NCI-H2196 (cell line): ENCODE data around the gene DNAH17.
"Not testable (repeated sequence)": the region's sequence is repeated elsewhere in the genome, so short reads cannot be mapped to it uniquely, and the experiment has no call there.

Experiments
- DNase-seq: peaks from one replicate; lab custom pipeline; 2025; ENCODE audit not compliant: unreplicated experiment; lab: John Stamatoyannopoulos, UW

DNAH17 gene

DNA sequence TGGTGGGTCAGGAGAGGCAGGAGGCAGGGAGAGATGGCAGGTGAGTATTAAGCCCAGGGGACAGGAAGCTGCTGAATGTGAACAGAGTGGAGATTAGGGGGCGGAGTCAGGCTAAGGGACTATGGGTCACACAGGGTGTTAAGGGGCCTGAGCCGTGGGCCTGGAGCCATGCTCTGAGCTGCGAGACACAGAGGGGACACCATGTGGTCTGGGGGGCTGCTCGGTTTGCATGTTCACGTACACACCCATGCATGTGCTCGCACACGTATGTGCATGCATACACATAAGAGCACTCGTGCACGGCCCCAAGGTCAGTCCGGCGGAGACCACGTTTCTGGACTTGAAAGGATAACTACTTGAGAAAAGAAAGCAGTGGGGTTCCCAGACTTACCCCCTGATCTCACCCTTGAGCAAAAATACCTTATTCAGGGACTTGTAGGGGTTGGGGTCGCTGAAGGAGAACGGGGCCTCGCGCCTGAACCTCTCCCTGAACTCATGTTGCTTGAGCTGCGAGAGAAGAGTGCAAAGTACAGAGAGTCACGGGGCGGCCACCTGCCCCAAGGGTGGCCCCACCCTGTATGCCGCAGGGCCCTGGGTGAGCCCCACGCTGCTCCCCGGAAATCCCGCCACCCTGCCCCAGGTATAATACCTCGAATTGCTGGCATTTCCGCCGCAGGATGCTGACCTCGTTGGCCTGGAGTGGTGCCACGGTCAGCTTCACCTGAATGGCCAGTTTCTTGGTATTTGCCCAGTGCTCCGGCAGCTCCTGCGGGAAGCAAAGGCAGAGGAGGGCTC, 50.8 kb downstream of the DNAH17 start:
- no peak for DNase-seq

- no peak for DNase-seq
These were observed 51.6 kb downstream of the DNAH17 start for GRCh38 chr17:78525511-78526160.

DNA sequence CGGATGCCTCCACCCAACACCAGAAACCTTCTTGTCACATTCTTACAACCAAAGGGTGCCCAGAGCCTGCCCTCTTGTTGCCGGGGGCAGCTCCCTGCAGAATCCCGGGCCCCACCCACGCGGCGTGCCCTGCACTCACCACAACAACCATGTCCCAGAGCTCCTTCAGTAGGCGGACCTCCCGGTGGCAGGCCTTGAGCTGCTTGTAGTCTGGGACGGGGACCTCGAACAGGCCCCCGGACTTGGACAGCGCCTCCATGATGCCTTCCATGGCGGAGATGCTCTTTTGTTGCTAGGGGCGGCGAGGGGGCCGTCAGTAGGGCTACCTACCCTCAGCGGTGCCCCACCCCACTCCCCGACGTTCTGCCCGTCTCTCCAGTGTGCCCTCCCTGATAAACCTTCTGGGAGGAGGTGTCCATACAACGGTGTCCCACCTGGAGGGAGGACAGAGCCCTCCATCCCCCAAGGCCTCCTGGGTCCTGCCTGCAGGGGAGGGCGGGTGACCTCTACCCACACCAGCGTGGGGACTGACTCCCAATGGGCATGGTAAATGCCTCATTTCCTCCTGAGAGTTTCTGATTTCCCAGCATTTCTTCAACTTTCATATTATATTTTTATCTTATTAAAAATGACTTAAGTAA, 52.2 kb downstream of the DNAH17 start:
- DNase-seq: no peak

GRCh38 chr17:78523934-78524655, 53.1 kb downstream of the DNAH17 start:
- no peak for DNase-seq

DNA sequence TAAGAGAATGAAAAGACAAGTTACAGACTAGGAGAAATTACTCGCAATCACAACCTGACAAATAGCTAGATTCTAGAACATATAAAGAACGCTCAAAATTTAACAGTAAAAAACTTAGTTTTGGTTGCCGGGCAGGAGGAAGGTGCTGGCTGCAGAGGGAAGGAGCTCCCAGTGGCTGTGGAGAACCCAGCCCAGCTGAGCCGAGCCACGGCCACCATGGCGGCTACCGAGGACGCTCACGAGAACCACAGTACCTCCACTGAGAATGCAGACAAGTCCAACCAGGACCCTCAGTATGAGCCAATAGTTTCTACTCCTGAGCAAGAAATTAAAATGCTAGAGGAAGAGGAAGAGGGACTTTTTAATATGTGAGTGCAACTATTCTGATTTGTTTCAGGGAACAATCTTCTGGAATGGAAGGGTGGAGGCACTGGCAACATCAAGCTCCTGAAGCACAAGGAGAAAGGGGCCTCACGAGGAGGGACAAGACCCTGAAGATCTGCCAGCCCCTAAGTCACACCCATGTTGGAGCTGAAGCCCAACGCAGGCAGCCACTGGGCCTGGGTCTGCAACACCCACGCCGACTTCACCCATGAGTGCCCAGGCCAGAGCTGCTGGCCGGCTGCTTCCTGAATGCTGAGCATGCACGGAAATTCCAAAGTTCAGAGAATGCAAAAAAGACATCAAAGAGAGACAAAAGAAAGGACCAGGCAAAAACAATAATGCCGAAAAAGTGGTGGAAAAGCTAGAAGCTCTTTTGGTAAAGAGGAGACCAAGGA, 55.0 kb downstream of the DNAH17 start:
- DNase-seq: no peak

DNA sequence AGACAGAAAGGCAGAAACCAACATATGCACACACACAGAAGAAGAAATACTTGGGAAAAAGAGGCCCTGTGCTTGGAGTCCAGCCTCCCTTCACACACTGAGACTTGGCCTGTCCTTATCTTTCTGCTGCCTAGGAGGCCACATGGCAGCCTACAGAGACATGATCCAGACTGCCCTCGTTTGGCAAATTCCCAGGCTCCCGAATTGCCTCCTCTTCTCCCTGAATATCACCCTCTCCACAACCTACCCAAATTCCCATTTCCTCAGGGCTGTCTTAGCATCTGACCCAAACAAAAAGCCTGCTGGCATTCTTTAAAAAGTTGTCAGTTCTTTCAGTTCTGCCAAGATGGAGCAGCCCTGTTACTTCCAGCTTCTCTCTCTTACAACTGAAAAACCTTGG, 59.8 kb downstream of the DNAH17 start:
- no peak for DNase-seq

DNA sequence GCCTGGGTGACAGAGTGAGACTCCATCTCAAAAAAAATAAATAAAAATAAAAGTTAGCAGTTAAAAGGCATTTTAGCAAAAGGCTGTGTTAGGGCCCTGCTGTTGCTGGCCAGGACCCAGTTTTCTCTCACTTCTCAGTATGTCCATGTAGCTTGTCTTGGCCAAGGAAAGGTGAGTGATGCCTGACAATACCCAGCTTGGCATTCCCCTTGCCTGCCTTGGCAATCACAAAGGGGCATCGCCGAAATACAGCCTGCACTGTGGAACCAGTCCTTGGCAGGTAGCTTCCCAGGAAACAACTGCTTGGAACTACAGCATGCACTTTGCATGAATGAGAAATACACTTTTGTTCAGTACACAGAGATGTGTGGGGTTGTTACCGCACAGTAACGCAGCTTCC, 61.7 kb downstream of the DNAH17 start:
- DNase-seq: no peak

- no peak for DNase-seq
These were observed 62.7 kb downstream of the DNAH17 start for GRCh38 chr17:78514521-78514920.

- DNase-seq: no peak
These were observed 64.2 kb downstream of the DNAH17 start for GRCh38 chr17:78512976-78513375.

GRCh38 chr17:78510141-78511075, 66.8 kb downstream of the DNAH17 start:
- no peak for DNase-seq

GRCh38 chr17:78507526-78507925, 69.7 kb downstream of the DNAH17 start:
- DNase-seq: no peak

DNA sequence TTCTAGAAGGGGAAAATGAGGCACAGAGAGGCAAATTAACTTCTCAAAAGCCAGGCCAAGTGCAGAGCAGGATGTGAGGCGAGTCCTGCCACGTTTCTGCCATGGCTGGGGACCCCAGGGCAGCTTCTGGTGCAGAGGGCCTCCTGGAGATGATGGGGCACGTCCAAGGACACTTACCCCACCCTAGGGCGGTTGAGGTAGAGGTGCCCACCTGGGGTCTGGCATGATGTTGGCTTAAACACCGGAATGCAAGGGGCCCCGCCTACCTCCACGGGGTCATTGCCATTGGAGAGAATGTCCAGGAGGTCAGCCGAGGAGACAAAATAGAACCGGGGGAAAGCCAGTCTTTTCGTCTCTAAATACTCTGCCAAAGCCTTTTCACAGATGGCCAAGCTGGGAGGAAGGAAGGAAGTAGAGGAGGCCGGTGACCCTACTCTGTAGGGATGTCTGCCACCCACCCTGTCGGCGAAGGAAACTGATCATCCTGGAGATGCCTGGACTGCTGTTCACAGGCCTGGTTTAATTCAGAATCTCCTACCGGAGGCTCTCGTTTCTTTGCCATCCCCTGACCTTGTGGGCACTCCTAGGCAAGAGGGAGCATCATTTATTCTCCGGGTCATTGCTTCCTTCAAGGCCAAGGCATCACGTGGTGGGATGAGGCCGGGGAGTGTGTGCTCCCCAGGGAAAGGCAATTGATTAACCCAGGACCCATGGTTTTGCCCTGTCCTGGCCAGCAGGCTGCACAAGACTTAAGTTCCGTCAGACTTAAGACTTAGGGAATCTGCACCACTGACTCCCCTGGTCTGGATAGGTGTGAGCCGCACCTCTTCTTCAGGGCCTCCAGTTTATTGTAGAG, 70.5 kb downstream of the DNAH17 start:
- DNase-seq: no peak

- no peak for DNase-seq
These were observed 72.9 kb downstream of the DNAH17 start for GRCh38 chr17:78504156-78504925.

- DNase-seq: not testable (repeated sequence)
These were observed 73.8 kb downstream of the DNAH17 start for GRCh38 chr17:78503388-78503787.

GRCh38 chr17:78502611-78503148, 74.5 kb downstream of the DNAH17 start:
- no peak for DNase-seq

GRCh38 chr17:78501241-78502036, 75.8 kb downstream of the DNAH17 start:
- DNase-seq: no peak

- no peak for DNase-seq
These were observed 76.4 kb downstream of the DNAH17 start for GRCh38 chr17:78500806-78501205.
